Lung (tissue), 12 donors: ENCODE data around the gene OLIG3. TPM values are rescaled to one million over a fixed set of nuclear protein-coding genes. Genes with fewer than 3 reads are reported as not detected.

Source experiments
- ATAC-seq: fragments of 200-7000 bp; cut with Tn5 transposase; one replicate; pipeline ENCODE4 v1.9.1; 2020; ENCODE audit warnings: moderate number of reproducible peaks; ENCODE audit not compliant: insufficient read depth, low FRiP score
- DNase-seq, 3 donors: peaks; one replicate each; pipeline ENCODE4 v3.0.0-alpha.2; 2013 to 2017
- H3K27ac ChIP-seq, 2 donors: one replicate each; pipeline ENCODE4 v1.5.1; 2013; ENCODE audit warnings: mild to moderate bottlenecking in 2 of 2, moderate library complexity in 2 of 2, control low read depth in 1 of 2, inconsistent platforms in 1 of 2, low read depth in 1 of 2, low read length in 1 of 2
- H3K27me3 ChIP-seq, 3 donors: one replicate each; pipeline ENCODE4 v1.5.1; 2013; ENCODE audit warnings: low read length in 2 of 3; ENCODE audit not compliant: control insufficient read depth in 3 of 3, insufficient read depth in 3 of 3
- H3K36me3 ChIP-seq, 4 donors: one replicate each; pipeline ENCODE4 v1.5.1; 2013; ENCODE audit warnings: low read length in 4 of 4, mild to moderate bottlenecking in 1 of 4, moderate library complexity in 1 of 4; ENCODE audit not compliant: control insufficient read depth in 4 of 4, insufficient read depth in 4 of 4
- H3K4me1 ChIP-seq, 5 donors: one replicate each; pipeline ENCODE4 v1.5.1; 2013; ENCODE audit warnings: low read length in 5 of 5, mild to moderate bottlenecking in 2 of 5, moderate library complexity in 1 of 5; ENCODE audit not compliant: control insufficient read depth in 5 of 5, insufficient read depth in 5 of 5
- H3K4me3 ChIP-seq: one replicate; pipeline ENCODE4 v1.5.1; 2013; ENCODE audit warnings: mild to moderate bottlenecking, control low read depth, moderate library complexity
- H3K9ac ChIP-seq, 2 donors: one replicate each; pipeline ENCODE4 v1.5.1; 2013; ENCODE audit warnings: low read length in 2 of 2, control low read depth in 1 of 2; ENCODE audit not compliant: insufficient read depth in 1 of 2
- H3K9me3 ChIP-seq, 4 donors: one replicate each; pipeline ENCODE4 v1.5.1; 2013; ENCODE audit warnings: low read length in 3 of 4, mild to moderate bottlenecking in 1 of 4, moderate library complexity in 1 of 4; ENCODE audit not compliant: control insufficient read depth in 4 of 4, insufficient read depth in 3 of 4
- CTCF ChIP-seq: IDR thresholded peaks from 2 replicates; pipeline ENCODE4 v1.5.1; 2012; ENCODE audit warnings: mild to moderate bottlenecking; ENCODE audit errors: control extremely low read depth, extremely low read depth
- WGBS, 2 donors: extraction: QIAGEN DNeasy Blood & Tissue Kit; methylation state at CpG; one replicate each; pipeline ENCODE4 v1.1.7; 2013; 5-methylcytosine and 5-hydroxymethylcytosine counted together
- polyA plus RNA-seq, 2 donors: library from polyadenylated mRNA; stranded (reverse); fragments of 200-250 nt; gene quantifications; one replicate each; pipeline ENCODE4 v1.2.1, GENCODE V29; 2013
- total RNA-seq, 2 donors: library from RNA; depleted of rRNA in 1 of 2; stranded (reverse); fragments of >200 nt in 1 of 2; gene quantifications; one replicate each; pipeline ENCODE4 v1.2.1, GENCODE V29; 2014 to 2021
- donor health status: control.
- donor health status: control.
- donor health status: Bipolar disorder and iron deficiency.
- donor health status: healthy.
- donor health status: DM: yes; HTN: yes; CAD: no.

The OLIG3 gene
- total and polyA plus RNA-seq, 4 donors, result not detected

- Histone ChIP-seq H3K27me3 (peaks cover 6 to 49% (median 40%) of the 10 kb centered on the region in 3 donors), H3K9me3 (no peaks in the 10 kb centered on the region)
- WGBS, 2 donors, result 43 to 48% methylated on average over 9 of the region's 9 CpGs
Observed at GRCh38 chr6:137519629-137520176, 25.5 kb upstream of the OLIG3 start.

GRCh38 chr6:137518386-137518983 is 24.3 kb upstream of the OLIG3 start:
- Histone ChIP-seq H3K4me1 (no peaks in the 10 kb centered on the region), H3K27me3 (peaks cover 6 to 61% (median 50%) of the 10 kb centered on the region in 3 donors), H3K36me3 (no peaks in the 10 kb centered on the region), H3K9me3 (no peaks in the 10 kb centered on the region), H3K4me3 (no peak overlapping the region), H3K9ac (no peak overlapping the region), H3K27ac (no peak overlapping the region)
- ATAC-seq (no peak), DNase-seq (no peak)
- WGBS, 2 donors, result 27 to 38% methylated on average over 7 of the region's 7 CpGs
- no peak for TF ChIP-seq CTCF

More at GRCh38 chr6:137519629-137520176, 25.5 kb upstream of the OLIG3 start:
- H3K4me1 ChIP-seq, result no peaks in the 10 kb centered on the region
- H3K36me3 ChIP-seq, result no peaks in the 10 kb centered on the region
- TF ChIP-seq CTCF, result no peak
- no peak overlapping the region for H3K9ac ChIP-seq
- H3K4me3 ChIP-seq, result no peak overlapping the region
- ATAC-seq, result no peak
- H3K27ac ChIP-seq, result no peak overlapping the region
- no peak for DNase-seq

- no peak overlapping the region for H3K27ac ChIP-seq
- peaks cover 6 to 75% (median 60%) of the 10 kb centered on the region in 3 donors for H3K27me3 ChIP-seq
- H3K4me1 ChIP-seq, result no peaks in the 10 kb centered on the region
- no peak for ATAC-seq
- no peak overlapping the region for H3K9ac ChIP-seq
- 48 to 49% methylated on average over 5 of the region's 5 CpGs for WGBS, 2 donors
- H3K9me3 ChIP-seq, result peaks cover 0 to 6% (median 0%) of the 10 kb centered on the region in 4 donors
- TF ChIP-seq CTCF, result no peak
- H3K4me3 ChIP-seq, result no peak overlapping the region
- H3K36me3 ChIP-seq, result no peaks in the 10 kb centered on the region
- no peak for DNase-seq
Observed at GRCh38 chr6:137514418-137514817, 20.2 kb upstream of the OLIG3 start.
